ENCODE results near the gene RAB33B. TPM values are rescaled to one million over a fixed set of nuclear protein-coding genes. Genes with fewer than 3 reads are reported as not detected.

RAB33B gene
- total and polyA plus RNA-seq, 2 donors (not counting 1 experiment from before 2014, with no cell fraction given), result 11.4 to 11.7 TPM

DNA sequence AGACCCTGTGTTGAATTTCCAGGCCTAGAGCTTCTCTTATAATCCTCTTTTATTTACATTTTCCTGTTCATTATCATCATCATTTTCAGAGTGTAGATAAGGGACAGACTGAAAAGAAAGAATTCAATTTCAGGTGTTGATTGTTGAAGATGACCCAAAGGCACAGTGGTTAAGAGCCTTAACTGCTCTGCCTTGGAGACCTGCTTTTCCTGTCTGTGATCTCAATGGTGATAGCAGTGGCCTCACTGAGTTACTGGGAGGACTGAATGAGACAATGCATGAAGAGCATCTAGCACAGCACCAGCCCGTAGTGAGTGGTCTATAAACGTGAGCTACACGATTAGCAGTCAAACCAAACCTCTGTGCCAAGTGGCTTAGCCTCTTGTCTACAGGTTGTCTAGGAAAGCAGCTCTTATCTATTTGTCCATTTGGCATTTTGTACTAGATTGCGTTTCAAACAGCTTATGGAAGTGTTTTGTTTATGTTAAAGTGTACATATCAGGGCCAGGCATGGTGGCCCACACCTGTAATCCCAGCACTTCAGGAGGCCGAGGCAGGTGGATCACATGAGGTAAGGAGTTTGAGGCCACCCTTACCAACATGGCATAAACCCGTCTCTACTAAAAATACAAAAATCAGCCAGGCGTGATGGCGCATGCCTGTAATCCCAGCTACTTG, 60.6 kb downstream of the RAB33B start:
- H3K4me2 ChIP-seq (ENCODE audit: extremely low read depth, insufficient read depth, low read length), result no peak overlapping the region
- H3K4me3 ChIP-seq (replicated peaks in 1 of 4; ENCODE audit: control extremely low read depth in 1 of 4, insufficient read depth in 1 of 4, low read depth in 3 of 4, low read length in 4 of 4), result no peak overlapping the region
- no peak overlapping the region for H2AFZ ChIP-seq (ENCODE audit: low read length)
- no peak overlapping the region for H3K27ac ChIP-seq (ENCODE audit: insufficient read depth, low read length)
- no peaks in the 10 kb centered on the region for H4K20me1 ChIP-seq (ENCODE audit: control insufficient read depth, extremely low read depth, insufficient read depth, low read length)
- H3K27me3 ChIP-seq (ENCODE audit: control insufficient read depth, insufficient read depth, low read length), result no peaks in the 10 kb centered on the region
- H3K4me1 ChIP-seq (ENCODE audit: control insufficient read depth, extremely low read depth, insufficient read depth, low read length), result no peaks in the 10 kb centered on the region
- no peaks in the 10 kb centered on the region for H3K9me3 ChIP-seq (ENCODE audit: control insufficient read depth, insufficient read depth, low read depth, low read length)
- H3K36me3 ChIP-seq (ENCODE audit: control insufficient read depth, insufficient read depth, low read length), result peaks cover 6% of the 10 kb centered on the region
- no peak for TF ChIP-seq EZH2 (IDR thresholded peaks at IDR 0.05; ENCODE audit: low read length, missing control alignments)
- TF ChIP-seq, protein P1, sequence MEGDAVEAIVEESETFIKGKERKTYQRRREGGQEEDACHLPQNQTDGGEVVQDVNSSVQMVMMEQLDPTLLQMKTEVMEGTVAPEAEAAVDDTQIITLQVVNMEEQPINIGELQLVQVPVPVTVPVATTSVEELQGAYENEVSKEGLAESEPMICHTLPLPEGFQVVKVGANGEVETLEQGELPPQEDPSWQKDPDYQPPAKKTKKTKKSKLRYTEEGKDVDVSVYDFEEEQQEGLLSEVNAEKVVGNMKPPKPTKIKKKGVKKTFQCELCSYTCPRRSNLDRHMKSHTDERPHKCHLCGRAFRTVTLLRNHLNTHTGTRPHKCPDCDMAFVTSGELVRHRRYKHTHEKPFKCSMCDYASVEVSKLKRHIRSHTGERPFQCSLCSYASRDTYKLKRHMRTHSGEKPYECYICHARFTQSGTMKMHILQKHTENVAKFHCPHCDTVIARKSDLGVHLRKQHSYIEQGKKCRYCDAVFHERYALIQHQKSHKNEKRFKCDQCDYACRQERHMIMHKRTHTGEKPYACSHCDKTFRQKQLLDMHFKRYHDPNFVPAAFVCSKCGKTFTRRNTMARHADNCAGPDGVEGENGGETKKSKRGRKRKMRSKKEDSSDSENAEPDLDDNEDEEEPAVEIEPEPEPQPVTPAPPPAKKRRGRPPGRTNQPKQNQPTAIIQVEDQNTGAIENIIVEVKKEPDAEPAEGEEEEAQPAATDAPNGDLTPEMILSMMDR (conservative IDR thresholded peaks at IDR 0.05 in 1 of 2, IDR thresholded peaks at IDR 0.05 in 1 of 2; ENCODE audit: low read depth in 1 of 2, low read length in 2 of 2), result no peak
- DNase-seq (ENCODE audit: low read depth in 2 of 2), result no peak
- H3K79me2 ChIP-seq (ENCODE audit: control insufficient read depth, insufficient read depth, low read length), result no peaks in the 10 kb centered on the region
- H3K9ac ChIP-seq (ENCODE audit: insufficient read depth, low read length), result no peak overlapping the region

DNA sequence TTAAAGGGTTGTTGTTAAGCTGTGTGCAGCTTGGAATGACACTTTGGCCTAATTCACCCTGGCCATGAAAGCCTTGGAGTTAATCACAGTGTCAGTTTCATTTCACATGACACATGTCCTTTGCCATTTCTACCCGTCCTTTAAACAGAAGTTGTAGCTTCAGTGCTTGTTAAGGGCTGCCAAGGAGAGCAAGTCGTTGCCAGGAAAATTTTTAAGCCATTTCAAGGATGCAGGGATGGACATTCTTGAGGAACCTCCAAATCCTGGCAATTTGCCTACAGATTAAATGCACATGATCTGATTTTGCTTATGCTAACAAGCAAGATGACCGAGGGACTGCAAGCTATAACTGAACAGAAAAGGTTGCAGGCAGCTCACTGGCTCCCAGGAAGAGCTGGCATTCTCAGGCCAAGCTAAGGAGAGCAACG, 61.6 kb downstream of the RAB33B start:
- Histone ChIP-seq H3K9me3 (ENCODE audit: control insufficient read depth, insufficient read depth, low read depth, low read length) (no peaks in the 10 kb centered on the region), H3K4me3 (replicated peaks in 1 of 4; ENCODE audit: control extremely low read depth in 1 of 4, insufficient read depth in 1 of 4, low read depth in 3 of 4, low read length in 4 of 4) (no peak overlapping the region), H3K27me3 (ENCODE audit: control insufficient read depth, insufficient read depth, low read length) (no peaks in the 10 kb centered on the region), H3K79me2 (ENCODE audit: control insufficient read depth, insufficient read depth, low read length) (no peaks in the 10 kb centered on the region), H3K4me1 (ENCODE audit: control insufficient read depth, extremely low read depth, insufficient read depth, low read length) (no peaks in the 10 kb centered on the region), H3K9ac (ENCODE audit: insufficient read depth, low read length) (no peak overlapping the region), H3K36me3 (ENCODE audit: control insufficient read depth, insufficient read depth, low read length) (peaks cover 6% of the 10 kb centered on the region), H4K20me1 (ENCODE audit: control insufficient read depth, extremely low read depth, insufficient read depth, low read length) (no peaks in the 10 kb centered on the region), H3K4me2 (ENCODE audit: extremely low read depth, insufficient read depth, low read length) (no peak overlapping the region), H3K27ac (ENCODE audit: insufficient read depth, low read length) (no peak overlapping the region), H2AFZ (ENCODE audit: low read length) (no peak overlapping the region)
- TF ChIP-seq, protein P1 (conservative IDR thresholded peaks at IDR 0.05 in 1 of 2, IDR thresholded peaks at IDR 0.05 in 1 of 2; ENCODE audit: low read depth in 1 of 2, low read length in 2 of 2), result no peak
- TF ChIP-seq EZH2 (IDR thresholded peaks at IDR 0.05; ENCODE audit: low read length, missing control alignments), result no peak
- peak in 1 of 2 donors; percentile 27 for DNase-seq (ENCODE audit: low read depth in 2 of 2)

DNA sequence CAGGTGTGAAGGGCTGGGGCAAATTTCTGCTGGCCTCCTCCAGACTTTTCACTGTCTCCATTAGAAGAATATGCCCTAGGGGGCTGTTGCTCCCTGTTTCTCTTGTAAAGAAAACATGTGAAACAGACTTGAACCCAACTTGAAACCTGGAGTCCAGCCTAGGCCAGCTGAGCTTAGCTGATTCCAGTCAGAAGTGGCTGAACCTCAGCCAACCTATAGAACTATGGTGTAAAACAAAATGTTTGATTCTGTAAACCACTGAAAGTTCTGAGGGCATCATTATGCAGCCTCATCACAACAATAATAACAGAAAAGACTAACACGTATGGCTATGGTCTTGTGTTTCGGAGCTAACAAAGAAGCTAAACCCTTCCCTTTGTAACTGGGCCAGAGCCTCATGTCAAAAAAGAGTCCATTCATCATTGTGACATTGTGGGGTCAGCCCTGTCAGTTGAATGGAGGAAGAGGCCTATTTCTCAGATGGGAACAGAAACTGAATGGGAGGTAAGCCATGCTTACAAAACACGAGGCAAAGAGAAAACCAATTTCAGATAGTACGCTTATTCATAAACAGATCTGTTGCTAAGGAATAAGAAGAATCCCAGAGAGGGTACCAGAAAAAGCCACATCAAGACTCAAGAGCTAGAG, 68.0 kb downstream of the RAB33B start:
- Histone ChIP-seq H3K9me3 (ENCODE audit: control insufficient read depth, insufficient read depth, low read depth, low read length) (no peaks in the 10 kb centered on the region), H4K20me1 (ENCODE audit: control insufficient read depth, extremely low read depth, insufficient read depth, low read length) (no peaks in the 10 kb centered on the region), H3K4me3 (replicated peaks in 1 of 4; ENCODE audit: control extremely low read depth in 1 of 4, insufficient read depth in 1 of 4, low read depth in 3 of 4, low read length in 4 of 4) (no peak overlapping the region), H3K4me1 (ENCODE audit: control insufficient read depth, extremely low read depth, insufficient read depth, low read length) (no peaks in the 10 kb centered on the region), H3K36me3 (ENCODE audit: control insufficient read depth, insufficient read depth, low read length) (peaks cover 9% of the 10 kb centered on the region), H3K79me2 (ENCODE audit: control insufficient read depth, insufficient read depth, low read length) (no peaks in the 10 kb centered on the region), H3K27me3 (ENCODE audit: control insufficient read depth, insufficient read depth, low read length) (no peaks in the 10 kb centered on the region), H3K4me2 (ENCODE audit: extremely low read depth, insufficient read depth, low read length) (no peak overlapping the region), H3K27ac (ENCODE audit: insufficient read depth, low read length) (no peak overlapping the region), H2AFZ (ENCODE audit: low read length) (no peak overlapping the region), H3K9ac (ENCODE audit: insufficient read depth, low read length) (no peak overlapping the region)
- DNase-seq (ENCODE audit: low read depth in 2 of 2), result no peak
- TF ChIP-seq EZH2 (IDR thresholded peaks at IDR 0.05; ENCODE audit: low read length, missing control alignments), result no peak
- TF ChIP-seq, protein P1 (conservative IDR thresholded peaks at IDR 0.05 in 1 of 2, IDR thresholded peaks at IDR 0.05 in 1 of 2; ENCODE audit: low read depth in 1 of 2, low read length in 2 of 2), result no peak
